Renal cortex interstitium (tissue), 15 donors: ENCODE measurements around the gene DKKL1. TPM values are rescaled to one million over a fixed set of nuclear protein-coding genes. Genes with fewer than 3 reads are reported as not detected.
"Not testable (repeated sequence)": the region's sequence is repeated elsewhere in the genome, so short reads cannot be mapped to it uniquely, and the experiment has no call there.

Experiments used
- DNase-seq, 11 donors: peaks; one replicate each; pipeline ENCODE4 v3.0.0-alpha.2; 2013; ENCODE audit warnings: low read depth in 9 of 11, low spot score in 4 of 11; ENCODE audit errors: extremely low read depth in 1 of 11
- long read RNA-seq, 16 experiments: transcript quantifications; one replicate each; lab custom pipeline, GENCODE V29; 2026
- polyA plus RNA-seq, 3 donors: library from polyadenylated mRNA; unstranded; fragments of 120-200 nt; gene quantifications; one replicate each; pipeline ENCODE4 v1.2.1, GENCODE V29; 2013; ENCODE audit not compliant: insufficient read length in 3 of 3

Gene DKKL1
- polyA plus RNA-seq: 1 to 10 TPM; 4.0 to 6.4 (median 5.1) TPM
- long read RNA-seq, donor 1, partial matches to known transcripts: 0 of 1 reads
- long read RNA-seq, donor 1, other reads (novel, unspliced or antisense): 0 of 1 reads
- long read RNA-seq, donor 2, partial matches to known transcripts: 0 of 1 reads
- long read RNA-seq, donor 2, other reads (novel, unspliced or antisense): 0 of 1 reads
- long read RNA-seq, donor 3: 0 reads
- long read RNA-seq, donor 4, partial matches to known transcripts: 0 of 1 reads
- long read RNA-seq, donor 4, other reads (novel, unspliced or antisense): 0 of 1 reads
- long read RNA-seq, donor 5, partial matches to known transcripts: 0 of 1 reads
- long read RNA-seq, donor 5, other reads (novel, unspliced or antisense): 0 of 1 reads
- long read RNA-seq, donor 6, partial matches to known transcripts: 0 of 1 reads
- long read RNA-seq, donor 6, other reads (novel, unspliced or antisense): 0 of 1 reads
- long read RNA-seq, donor 7, partial matches to known transcripts: 0 of 3 reads
- long read RNA-seq, donor 7, other reads (novel, unspliced or antisense): 0 of 3 reads
- long read RNA-seq, donor 8, partial matches to known transcripts: 0 of 1 reads
- long read RNA-seq, donor 8, other reads (novel, unspliced or antisense): 0 of 1 reads
- long read RNA-seq, donor 9, partial matches to known transcripts: 0 of 1 reads
- long read RNA-seq, donor 9, other reads (novel, unspliced or antisense): 0 of 1 reads
- long read RNA-seq, donor 10, partial matches to known transcripts: 0 of 1 reads
- long read RNA-seq, donor 10, other reads (novel, unspliced or antisense): 0 of 1 reads
- long read RNA-seq, donor 11: 0 reads
- long read RNA-seq, donor 12, partial matches to known transcripts: 0 of 4 reads
- long read RNA-seq, donor 12, other reads (novel, unspliced or antisense): 0 of 4 reads
- long read RNA-seq, donor 13, partial matches to known transcripts: 6 of 8 reads
- long read RNA-seq, donor 13, other reads (novel, unspliced or antisense): 0 of 8 reads
- long read RNA-seq, donor 14, partial matches to known transcripts: 0 of 1 reads
- long read RNA-seq, donor 14, other reads (novel, unspliced or antisense): 0 of 1 reads
- long read RNA-seq, donor 15: 0 reads
- long read RNA-seq, donor 16, partial matches to known transcripts: 0 of 2 reads
- long read RNA-seq, donor 16, other reads (novel, unspliced or antisense): 0 of 2 reads

GRCh38 chr19:49363268-49364082 lies at the start of gene DKKL1:
Gene DKKL1 (plus strand): TSS chr19:49363877. CDS start chr19:49363999, 122 bp downstream.
- peak; percentile 92 to 99 (median 96) for DNase-seq

GRCh38 chr19:49315111-49315510 lies 48.6 kb upstream of the DKKL1 start:
- DNase-seq: no peak

GRCh38 chr19:49316284-49316683 lies 47.4 kb upstream of the DKKL1 start:
- no peak for DNase-seq

DNA sequence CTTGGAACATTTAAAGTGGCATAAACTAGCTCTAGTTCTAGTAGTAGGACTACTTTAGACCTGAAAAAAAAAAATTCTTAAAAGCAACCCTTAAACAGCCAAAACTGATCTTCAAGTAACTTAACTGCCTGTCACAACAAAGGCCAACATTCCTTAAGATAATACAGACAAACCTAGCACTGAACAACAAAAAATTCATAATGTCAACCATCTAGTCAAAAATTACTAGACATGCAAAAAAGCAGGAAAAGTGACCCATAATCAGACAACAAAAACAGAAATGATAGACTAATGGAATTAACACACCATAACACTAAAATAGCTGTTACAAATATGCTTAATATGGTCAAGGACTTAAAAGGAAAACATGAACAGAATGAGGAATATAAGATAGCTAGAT lies 45.4 kb upstream of the DKKL1 start:
- no peak for DNase-seq

GRCh38 chr19:49324801-49325576 lies 38.7 kb upstream of the DKKL1 start, which contains the start of gene SLC6A16:
Gene SLC6A16 (minus strand): TSS chr19:49325191. CDS start chr19:49311347, 13,844 bp downstream.
- DNase-seq: no peak

DNA sequence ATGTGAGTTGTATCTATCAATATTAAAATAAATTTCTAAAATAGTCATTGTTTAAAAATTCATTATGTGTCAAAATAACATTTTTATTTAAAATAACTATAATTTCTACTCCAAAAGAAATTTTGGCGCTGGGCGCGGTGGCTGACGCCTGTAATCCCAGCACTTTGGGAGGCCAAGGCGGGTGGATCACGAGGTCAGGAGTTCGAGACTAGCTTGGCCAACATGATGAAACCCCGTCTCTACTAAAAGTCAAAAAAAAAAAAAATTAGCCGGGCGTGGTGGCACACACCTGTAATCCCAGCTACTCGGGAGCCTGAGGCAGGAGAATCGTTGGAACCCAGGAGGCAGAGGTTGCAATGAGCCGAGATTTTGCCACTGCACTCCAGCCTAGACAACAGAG lies 37.9 kb upstream of the DKKL1 start:
- not testable (repeated sequence) for DNase-seq

GRCh38 chr19:49326165-49326704 lies 37.4 kb upstream of the DKKL1 start:
- DNase-seq: no peak

- DNase-seq: no peak
Measured at GRCh38 chr19:49327878-49328544, 35.7 kb upstream of the DKKL1 start.

GRCh38 chr19:49328741-49329140 lies 34.9 kb upstream of the DKKL1 start:
- DNase-seq: no peak

GRCh38 chr19:49331187-49331586 lies 32.5 kb upstream of the DKKL1 start:
- not testable (repeated sequence) for DNase-seq

DNA sequence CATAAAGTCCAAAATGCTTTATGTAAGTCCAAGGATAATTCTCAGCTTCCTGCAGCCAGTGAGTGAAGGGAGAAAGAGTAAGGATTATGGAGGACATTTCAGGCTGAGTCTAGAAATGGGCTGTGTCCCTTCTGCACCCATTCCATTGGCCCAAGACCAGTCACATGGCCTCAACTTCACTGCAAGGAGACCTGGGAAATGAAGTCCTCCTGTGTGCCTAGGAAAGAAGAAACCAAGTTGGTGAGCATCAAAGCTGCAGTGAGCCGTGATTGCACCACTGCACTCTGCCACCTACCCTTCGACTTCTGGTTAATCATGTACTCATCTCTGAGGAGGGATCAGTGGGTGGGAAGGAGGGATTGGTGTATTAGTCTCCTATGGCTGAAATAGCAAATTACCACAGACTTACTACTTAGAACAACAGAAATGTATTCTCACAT lies 32.0 kb upstream of the DKKL1 start:
- DNase-seq: peak in 2 of 11 donors; percentile 56 to 58

DNA sequence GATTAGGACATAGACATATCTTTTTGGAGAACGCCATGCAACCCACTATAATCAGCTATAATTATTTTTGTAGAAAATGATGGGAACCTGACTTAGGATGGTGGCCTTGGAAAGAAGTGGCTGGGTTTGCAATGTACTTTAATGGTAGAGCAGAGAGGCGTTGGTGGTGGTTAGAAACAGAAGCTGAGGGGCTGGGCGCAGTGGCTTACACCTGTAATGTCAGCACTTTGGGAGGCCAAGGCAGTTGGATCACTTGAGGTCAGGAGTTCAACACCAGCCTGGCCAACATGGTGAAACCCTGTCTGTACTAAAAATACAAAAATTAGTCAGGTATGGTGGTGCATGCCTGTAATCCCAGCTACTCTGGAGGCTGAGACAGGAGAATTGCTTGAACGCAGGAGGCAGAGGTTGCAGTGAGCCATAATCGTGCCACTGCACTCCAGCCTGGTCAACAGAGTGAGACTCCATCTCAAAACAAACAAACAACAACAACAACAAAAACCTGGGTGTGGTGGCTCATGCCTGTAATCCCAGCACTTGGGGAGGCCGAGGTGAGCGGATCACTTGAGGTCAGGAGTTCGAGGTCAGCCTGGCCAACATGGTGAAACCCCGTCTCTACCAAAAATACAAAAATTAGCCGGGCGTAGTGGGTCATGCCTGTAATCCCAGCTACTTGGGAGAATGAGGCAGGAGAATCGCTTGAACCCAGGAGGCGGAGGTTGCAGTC lies 30.8 kb upstream of the DKKL1 start:
- DNase-seq: not testable (repeated sequence)

- no peak for DNase-seq
Measured at GRCh38 chr19:49333418-49333805, 30.3 kb upstream of the DKKL1 start.

GRCh38 chr19:49333811-49334288 lies 29.8 kb upstream of the DKKL1 start:
- DNase-seq: no peak

- no peak for DNase-seq
Measured at GRCh38 chr19:49335071-49335783, 28.4 kb upstream of the DKKL1 start, which contains the start of gene CD37. Gene CD37 (plus strand): TSS chr19:49335406. CDS start chr19:49335541, 135 bp downstream.
